H1 (cell line): ENCODE results near the gene UFSP2. TPM values are rescaled to one million over a fixed set of nuclear protein-coding genes. Genes with fewer than 3 reads are reported as not detected.

Source experiments
- CTCF ChIA-PET: fragments of 300-600 bp; sonication (Branson Sonifier 250); formaldehyde crosslinking; loops from one replicate; lab custom pipeline; 2021; ENCODE audit not compliant: partially characterized antibody; lab: Charles Lee
- POLR2A ChIA-PET: fragments of 300-600 bp; sonication (Branson Sonifier 250); formaldehyde crosslinking; loops from one replicate; lab custom pipeline; 2021; ENCODE audit warnings: inconsistent platforms; ENCODE audit not compliant: partially characterized antibody; lab: Charles Lee
- DNase-seq, 2 experiments: peaks; one replicate each; pipeline versions ENCODE4 v3.0.0 to v3.0.0-alpha.2; 2010 to 2022; ENCODE audit warnings: low spot score in 2 of 2, low read depth in 1 of 2, mixed read lengths in 1 of 2
- FAIRE-seq: peaks from 2 replicates; lab custom pipeline; 2011; peaks lifted over from hg19 to GRCh38; lab: Jason Lieb, UNC
- H2AFZ ChIP-seq: 2 replicates; pipeline ENCODE4 v1.8.1; 2012; ENCODE audit warnings: low read length, inconsistent platforms
- H2AK5ac ChIP-seq: 2 replicates; pipeline ENCODE4 v1.6.1; 2013; ENCODE audit warnings: low read depth, low read length
- H2BK120ac ChIP-seq: replicated peaks from 2 replicates; pipeline ENCODE3; 2013; ENCODE audit warnings: low read depth, low read length, inconsistent platforms
- H2BK12ac ChIP-seq: 2 replicates; pipeline ENCODE4 v1.6.1; 2013; ENCODE audit warnings: low read depth, low read length
- H2BK15ac ChIP-seq: 2 replicates; pipeline ENCODE4 v1.6.1; 2013; ENCODE audit warnings: low read length
- H2BK20ac ChIP-seq: 2 replicates; pipeline ENCODE4 v1.6.1; 2013; ENCODE audit warnings: low read length
- H2BK5ac ChIP-seq: 2 replicates; pipeline ENCODE4 v1.6.1; 2013; ENCODE audit warnings: low read depth, low read length
- H3K14ac ChIP-seq: 2 replicates; pipeline ENCODE4 v1.6.1; 2013; ENCODE audit warnings: inconsistent platforms; ENCODE audit not compliant: insufficient read length
- H3K18ac ChIP-seq: 2 replicates; pipeline ENCODE4 v1.6.1; 2013; ENCODE audit warnings: low read length; ENCODE audit errors: extremely low read depth
- H3K23ac ChIP-seq: 2 replicates; pipeline ENCODE4 v1.6.1; 2013; ENCODE audit warnings: inconsistent platforms; ENCODE audit not compliant: insufficient read length
- H3K23me2 ChIP-seq: 2 replicates; pipeline ENCODE4 v1.6.1; 2013; ENCODE audit warnings: low read depth, low read length
- H3K27ac ChIP-seq: 2 replicates; pipeline ENCODE4 v1.6.1; 2011; ENCODE audit warnings: low read depth, low read length, inconsistent platforms
- H3K27me3 ChIP-seq, 4 experiments: replicated peaks in 1 of 4; 1 replicate in 1 of 4; 2 replicates in 3 of 4; pipeline versions ENCODE4 v1.6.1 to v1.8.1; 2011 to 2013; ENCODE audit warnings: low read length in 3 of 4, mild to moderate bottlenecking in 3 of 4, inconsistent platforms in 2 of 4, mixed read lengths in 2 of 4, moderate library complexity in 1 of 4; ENCODE audit not compliant: control insufficient read depth in 3 of 4, insufficient read depth in 3 of 4; ENCODE audit errors: extremely low read depth in 1 of 4
- H3K36me3 ChIP-seq, 4 experiments: 2 replicates each; pipeline versions ENCODE4 v1.6.1 to v1.8.1; 2011 to 2013; ENCODE audit warnings: mild to moderate bottlenecking in 4 of 4, low read length in 3 of 4, moderate library complexity in 2 of 4, control low read depth in 1 of 4, inconsistent platforms in 1 of 4; ENCODE audit not compliant: insufficient read depth in 4 of 4, control insufficient read depth in 2 of 4
- H3K4ac ChIP-seq: replicated peaks from 2 replicates; pipeline ENCODE3; 2013; ENCODE audit warnings: low read length, low read depth, mixed read lengths, inconsistent platforms; ENCODE audit not compliant: insufficient read length
- H3K4me1 ChIP-seq, 4 experiments: replicated peaks in 1 of 4; 1 replicate in 1 of 4; 2 replicates in 3 of 4; pipeline versions ENCODE4 v1.6.1 to v1.8.1; 2011 to 2013; ENCODE audit warnings: low read length in 3 of 4, inconsistent platforms in 2 of 4, mixed read lengths in 1 of 4; ENCODE audit not compliant: insufficient read depth in 4 of 4, control insufficient read depth in 3 of 4
- H3K4me2 ChIP-seq, 2 experiments: 2 replicates each; pipeline versions ENCODE4 v1.6.1 to v1.8.1; 2011 to 2013; ENCODE audit warnings: low read depth in 2 of 2, low read length in 2 of 2, control low read depth in 1 of 2, inconsistent platforms in 1 of 2, mild to moderate bottlenecking in 1 of 2; ENCODE audit not compliant: insufficient read depth in 1 of 2
- H3K4me3 ChIP-seq, 4 experiments: fragments of 200-600, 300-600 bp in 1 of 4; sonication (generic), shearing (Covaris generic), sonication (Bioruptor Twin) in 1 of 4; 2 replicates each; pipeline versions ENCODE4 v1.5.1 to v1.8.1; 2011 to 2016; ENCODE audit warnings: low read length in 4 of 4, low read depth in 3 of 4, control low read depth in 2 of 4, inconsistent platforms in 2 of 4, mild to moderate bottlenecking in 2 of 4, mixed read lengths in 1 of 4, moderate library complexity in 1 of 4; ENCODE audit not compliant: insufficient read depth in 2 of 4; ENCODE audit errors: extremely low read depth in 1 of 4
- H3K56ac ChIP-seq: replicated peaks from 2 replicates; pipeline ENCODE3; 2013; ENCODE audit warnings: low read depth, mild to moderate bottlenecking, mixed read lengths, low read length, inconsistent platforms; ENCODE audit not compliant: insufficient read length
- H3K79me1 ChIP-seq: 2 replicates; pipeline ENCODE4 v1.6.1; 2013; ENCODE audit warnings: low read depth, low read length, control low read depth
- H3K79me2 ChIP-seq, 2 experiments: 2 replicates each; pipeline versions ENCODE4 v1.6.1 to v1.8.1; 2012 to 2013; ENCODE audit warnings: low read length in 2 of 2, mild to moderate bottlenecking in 2 of 2, inconsistent platforms in 1 of 2; ENCODE audit not compliant: insufficient read depth in 2 of 2, control insufficient read depth in 1 of 2
- H3K9ac ChIP-seq, 4 experiments: replicated peaks in 1 of 4; 1 replicate in 1 of 4; 2 replicates in 3 of 4; pipeline versions ENCODE4 v1.6.1 to v1.8.1; 2011 to 2013; ENCODE audit warnings: low read depth in 3 of 4, low read length in 3 of 4, control low read depth in 2 of 4, mild to moderate bottlenecking in 2 of 4, moderate library complexity in 2 of 4, inconsistent platforms in 1 of 4; ENCODE audit errors: extremely low read depth in 1 of 4
- H3K9me3 ChIP-seq, 2 experiments: 2 replicates each; pipeline versions ENCODE4 v1.6.1 to v1.8.1; 2012 to 2013; ENCODE audit warnings: mild to moderate bottlenecking in 2 of 2, moderate library complexity in 2 of 2, control low read depth in 1 of 2, inconsistent platforms in 1 of 2, low read depth in 1 of 2, low read length in 1 of 2, mixed read lengths in 1 of 2; ENCODE audit not compliant: insufficient read depth in 2 of 2
- H4K20me1 ChIP-seq, 2 experiments: replicated peaks in 1 of 2; 2 replicates each; pipeline versions ENCODE3 to v1.8.1; 2011 to 2013; ENCODE audit warnings: inconsistent platforms in 2 of 2, low read length in 2 of 2, mild to moderate bottlenecking in 1 of 2; ENCODE audit not compliant: insufficient read depth in 2 of 2, control insufficient read depth in 1 of 2
- H4K5ac ChIP-seq: 2 replicates; pipeline ENCODE4 v1.6.1; 2013; ENCODE audit warnings: low read length, low read depth, mixed read lengths, inconsistent platforms; ENCODE audit not compliant: insufficient read length
- H4K8ac ChIP-seq: 2 replicates; pipeline ENCODE4 v1.8.0; 2013; ENCODE audit warnings: mild to moderate bottlenecking, moderate library complexity, low read length, inconsistent platforms; ENCODE audit not compliant: insufficient read depth; ENCODE audit errors: extremely low read depth
- H4K91ac ChIP-seq: replicated peaks from 2 replicates; pipeline ENCODE3; 2013; ENCODE audit warnings: low read length, mixed read lengths, inconsistent platforms; ENCODE audit not compliant: insufficient read length
- ASH2L ChIP-seq: fragments of 200-600, 300-600 bp; sonication (generic); IDR thresholded peaks from one replicate; pipeline ENCODE4 v1.7.1; 2017; ENCODE audit warnings: low read length
- CTBP2 ChIP-seq: IDR thresholded peaks from 2 replicates; pipeline ENCODE4 v1.7.0; 2011; ENCODE audit warnings: borderline replicate concordance, mild to moderate bottlenecking, moderate library complexity, mixed read lengths, low read length; ENCODE audit not compliant: insufficient read depth, insufficient read length
- EGR1 ChIP-seq: IDR thresholded peaks from 2 replicates; pipeline ENCODE4 v1.6.1; 2011; ENCODE audit warnings: low read depth, low read length, borderline replicate concordance
- FOSL1 ChIP-seq: IDR thresholded peaks from 2 replicates; pipeline ENCODE4 v1.6.1; 2011; ENCODE audit warnings: mild to moderate bottlenecking, low read depth, low read length, moderate library complexity; ENCODE audit not compliant: insufficient read depth
- KDM4A ChIP-seq: IDR thresholded peaks from one replicate; pipeline ENCODE4 v1.7.1; 2012; ENCODE audit warnings: low read depth, mild to moderate bottlenecking, moderate library complexity, low read length, inconsistent platforms; ENCODE audit not compliant: severe bottlenecking
- POLR2A ChIP-seq, 2 experiments: IDR thresholded peaks; 1 replicate in 1 of 2; 2 replicates in 1 of 2; pipeline ENCODE4 v1.6.1; 2011; ENCODE audit warnings: low read depth in 2 of 2, low read length in 2 of 2, mild to moderate bottlenecking in 2 of 2; ENCODE audit errors: control extremely low read depth in 1 of 2
- RBBP5 ChIP-seq: IDR thresholded peaks from 2 replicates; pipeline ENCODE4 v1.7.1; 2012; ENCODE audit warnings: low read depth, mild to moderate bottlenecking, inconsistent platforms, low read length, moderate library complexity, borderline replicate concordance
- RXRA ChIP-seq: IDR thresholded peaks from 2 replicates; pipeline ENCODE4 v1.6.1; 2011; ENCODE audit warnings: low read depth, mild to moderate bottlenecking, low read length, moderate library complexity; ENCODE audit not compliant: insufficient read depth
- SP2 ChIP-seq: IDR thresholded peaks from 2 replicates; pipeline ENCODE4 v1.6.1; 2012; ENCODE audit warnings: mild to moderate bottlenecking, low read length, inconsistent platforms
- YY1 ChIP-seq: IDR thresholded peaks from 2 replicates; pipeline ENCODE4 v1.6.1; 2011; ENCODE audit warnings: low read depth, mild to moderate bottlenecking, low read length
- WGBS, 2 experiments: shearing (Covaris generic) in 1 of 2; methylation state at CpG; one replicate each; pipeline versions ENCODE4 v1.1.6 to v1.1.7; 2013 to 2015; ENCODE audit warnings: low lambda C conversion rate in 2 of 2, mixed read lengths in 2 of 2, inconsistent platforms in 1 of 2, low coverage in 1 of 2, missing lambda C conversion rate in 1 of 2; ENCODE audit not compliant: insufficient replicate concordance in 2 of 2, insufficient coverage in 1 of 2, insufficient read length in 1 of 2; ENCODE audit errors: extremely low coverage in 1 of 2, missing lambda C conversion rate in 1 of 2; 5-methylcytosine and 5-hydroxymethylcytosine counted together
- polyA plus RNA-seq, 7 experiments: library from polyadenylated mRNA; depleted of rRNA in 3 of 7; stranded (reverse) in 5 of 7; unstranded in 2 of 7; fragments of >200 nt in 5 of 7; fragments of 200-250 nt in 2 of 7; gene quantifications; 1 replicate in 5 of 7; 2 replicates in 1 of 7; 4 replicates in 1 of 7; pipeline versions ENCODE4 v1.2.1 to v1.2.3, GENCODE V29; 2011 to 2013; ENCODE audit warnings: missing spikeins in 2 of 7, mixed read lengths in 2 of 7
- total RNA-seq: library from RNA; stranded (reverse); fragmentation: NEBNext Ultra II Directional; extraction: Animal tissue kit (Norgen Biotek cat#: 25700); gene quantifications from 2 replicates; pipeline ENCODE4 v1.2.1, GENCODE V29; 2021
- TF ChIP-seq, protein P1 (sequence below): IDR thresholded peaks from 2 replicates; pipeline ENCODE4 v1.6.1; 2012; ENCODE audit warnings: inconsistent platforms

UFSP2 gene
- total and polyA plus RNA-seq, 2 of the 8 experiments (the other 6 are each of a cell fraction or from before 2014, with no cell fraction given), result 22.9 to 26.0 TPM

DNA sequence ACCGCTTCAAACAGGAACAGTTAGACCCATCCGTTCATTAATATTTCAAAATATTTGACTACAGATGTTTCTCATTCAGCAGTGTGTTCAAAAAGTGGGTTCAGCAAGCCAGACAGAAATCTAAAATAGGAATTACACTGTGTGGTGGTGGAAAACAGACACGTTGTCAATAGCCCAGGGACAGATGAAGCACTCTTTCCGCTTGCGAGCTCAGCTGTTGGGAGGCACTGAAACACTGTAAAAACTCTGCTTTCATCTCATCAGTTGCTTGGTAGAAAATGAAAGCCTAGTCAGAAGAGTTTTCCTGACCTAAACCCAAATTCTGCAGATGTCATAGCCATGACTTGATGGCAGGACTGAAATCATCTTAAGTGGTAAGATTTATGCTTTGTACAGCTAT is 68.6 kb downstream of the UFSP2 start:
- Histone ChIP-seq H3K23ac (no peak overlapping the region), H3K27ac (no peak overlapping the region), H3K4ac (no peak overlapping the region), H2BK12ac (no peak overlapping the region), H4K20me1 (no peaks in the 10 kb centered on the region), H2BK20ac (no peak overlapping the region), H2AK5ac (no peak overlapping the region), H3K79me1 (no peaks in the 10 kb centered on the region), H2BK120ac (no peak overlapping the region), H3K4me1 (no peaks in the 10 kb centered on the region; a peak in 1 of 7 replicates), H3K18ac (no peak overlapping the region), H3K79me2 (no peaks in the 10 kb centered on the region), H3K4me3 (no peak overlapping the region), H3K9me3 (no peaks in the 10 kb centered on the region), H4K91ac (no peak overlapping the region), H3K9ac (no peak overlapping the region), H3K23me2 (no peaks in the 10 kb centered on the region), H3K14ac (no peak overlapping the region), H3K36me3 (peaks cover 0 to 10% (median 3%) of the 10 kb centered on the region in 4 experiments; a peak in 5 of 8 replicates), H3K56ac (no peak overlapping the region), H4K5ac (no peak overlapping the region), H4K8ac (no peak overlapping the region), H3K27me3 (no peaks in the 10 kb centered on the region), H2BK5ac (no peak overlapping the region), H2BK15ac (no peak overlapping the region), H3K4me2 (no peak overlapping the region), H2AFZ (no peak overlapping the region)
- no peak for DNase-seq
- WGBS, 2 experiments, result 88% methylated on average over 5 of the region's 5 CpGs; no CpG with 5 or more reads in 1 of the 2 experiments
- no peak for FAIRE-seq
- no peak for TF ChIP-seq ASH2L
- TF ChIP-seq, protein P1, sequence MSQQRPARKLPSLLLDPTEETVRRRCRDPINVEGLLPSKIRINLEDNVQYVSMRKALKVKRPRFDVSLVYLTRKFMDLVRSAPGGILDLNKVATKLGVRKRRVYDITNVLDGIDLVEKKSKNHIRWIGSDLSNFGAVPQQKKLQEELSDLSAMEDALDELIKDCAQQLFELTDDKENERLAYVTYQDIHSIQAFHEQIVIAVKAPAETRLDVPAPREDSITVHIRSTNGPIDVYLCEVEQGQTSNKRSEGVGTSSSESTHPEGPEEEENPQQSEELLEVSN, result no peak
- TF ChIP-seq YY1, result no peak
- TF ChIP-seq KDM4A, result no peak
- no peak for TF ChIP-seq SP2
- TF ChIP-seq EGR1, result no peak
- TF ChIP-seq CTBP2, result no peak
- TF ChIP-seq RBBP5, result no peak
- no peak for TF ChIP-seq POLR2A (IDR thresholded peaks at IDR 0.05; ENCODE audit: control extremely low read depth in 1 of 2, low read depth in 2 of 2, low read length in 2 of 2)
- TF ChIP-seq RXRA, result no peak
- no peak for TF ChIP-seq FOSL1
- ChIA-PET CTCF (no interaction called here), POLR2A (no interaction called here)
